ENCODE results near the gene FGF5. TPM values are rescaled to one million over a fixed set of nuclear protein-coding genes. Genes with fewer than 3 reads are reported as not detected.
"Not testable (repeated sequence)": the region's sequence is repeated elsewhere in the genome, so short reads cannot be mapped to it uniquely, and the experiment has no call there.

Gene FGF5
- total and polyA plus RNA-seq, 2 of the 13 experiments (the other 11 are each of a cell fraction or from before 2014, with no cell fraction given): not detected

DNA sequence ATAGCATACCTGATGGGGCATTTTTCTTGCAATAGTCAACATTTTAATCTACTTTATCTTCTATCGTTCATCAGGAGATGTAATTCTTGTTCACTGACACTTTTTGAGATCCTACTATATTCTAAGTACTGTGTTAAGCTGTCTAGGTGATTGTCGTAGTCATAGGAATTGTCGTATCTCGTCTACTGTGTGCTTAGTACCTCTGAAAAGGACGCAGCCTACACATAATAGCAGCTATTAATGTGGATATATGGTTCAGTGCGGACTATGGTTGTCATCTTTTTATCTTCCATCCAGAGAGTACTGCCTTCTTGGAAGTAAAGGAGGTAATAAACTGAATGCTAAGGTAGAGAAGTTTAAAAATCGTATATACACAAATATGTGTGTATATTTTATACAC is 47.2 kb downstream of the FGF5 start:
- POLR2A ChIA-PET: no interaction called here

DNA sequence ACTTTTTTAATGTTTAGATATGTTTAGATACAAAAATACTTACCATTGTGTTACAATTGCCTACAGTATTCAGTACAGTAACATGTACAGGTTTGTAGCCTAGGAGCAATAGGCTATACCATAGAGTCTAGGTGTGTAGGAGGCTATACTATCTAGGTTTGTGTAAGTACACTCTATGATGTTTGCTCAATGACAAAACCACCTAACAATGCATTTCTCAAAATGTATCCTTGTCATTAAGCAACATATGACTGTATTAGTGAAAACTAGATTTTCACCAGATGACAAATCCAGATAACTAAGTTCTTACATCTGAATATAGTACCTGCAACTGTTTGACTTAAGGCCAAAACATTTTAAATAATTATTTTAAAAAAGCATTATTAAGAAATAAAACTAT is 49.4 kb downstream of the FGF5 start:
- intact Hi-C loops (cut with micrococcal nuclease; ENCODE audit: unreplicated experiment); H3K4me2 ChIP-seq (ENCODE audit: low read depth, low read length); H3K27me3 ChIP-seq (ENCODE audit: control insufficient read depth in 1 of 2, insufficient read depth in 2 of 2, low read length in 2 of 2); POLR2A ChIA-PET; H3K4me3 ChIP-seq (replicated peaks in 1 of 3; ENCODE audit: insufficient read depth in 1 of 3, low read depth in 2 of 3, low read length in 3 of 3); H3K9me3 ChIP-seq (ENCODE audit: low read length); H3K27ac ChIP-seq (ENCODE audit: extremely low read length, insufficient read depth, low read length); in situ Hi-C loops (cut with HindIII; ENCODE audit: extremely low pct_ligation_motif_present, low pct_unique_long_range_greater_than_20kb); ATAC-seq; H4K20me1 ChIP-seq (ENCODE audit: insufficient read depth, low read length); H3K4me1 ChIP-seq (ENCODE audit: insufficient read depth, low read length); FAIRE-seq; H3K79me2 ChIP-seq (ENCODE audit: insufficient read depth, low read length); H3K36me3 ChIP-seq (replicated peaks in 1 of 2; ENCODE audit: control insufficient read depth in 1 of 2, insufficient read depth in 2 of 2, low read length in 2 of 2); DNase-seq (ENCODE audit: low spot score); H3K9ac ChIP-seq (ENCODE audit: insufficient read depth, low read depth, low read length); CTCF ChIA-PET (ENCODE audit: low intra/inter-chr PET ratio, low total read pairs); BruUV-seq (replicated peaks); H2AFZ ChIP-seq (ENCODE audit: low read length): not testable (repeated sequence)

More for the DNA sequence above, 47.2 kb downstream of the FGF5 start:
- Histone ChIP-seq H3K27ac (ENCODE audit: extremely low read length, insufficient read depth, low read length) (no peak overlapping the region), H2AFZ (ENCODE audit: low read length) (no peak overlapping the region), H4K20me1 (ENCODE audit: insufficient read depth, low read length) (no peaks in the 10 kb centered on the region), H3K79me2 (ENCODE audit: insufficient read depth, low read length) (no peaks in the 10 kb centered on the region), H3K4me2 (ENCODE audit: low read depth, low read length) (no peak overlapping the region), H3K4me1 (ENCODE audit: insufficient read depth, low read length) (no peaks in the 10 kb centered on the region), H3K4me3 (replicated peaks in 1 of 3; ENCODE audit: insufficient read depth in 1 of 3, low read depth in 2 of 3, low read length in 3 of 3) (no peak overlapping the region), H3K36me3 (replicated peaks in 1 of 2; ENCODE audit: control insufficient read depth in 1 of 2, insufficient read depth in 2 of 2, low read length in 2 of 2) (no peaks in the 10 kb centered on the region), H3K27me3 (ENCODE audit: control insufficient read depth in 1 of 2, insufficient read depth in 2 of 2, low read length in 2 of 2) (no peaks in the 10 kb centered on the region), H3K9ac (ENCODE audit: insufficient read depth, low read depth, low read length) (no peak overlapping the region), H3K9me3 (ENCODE audit: low read length) (no peaks in the 10 kb centered on the region)
- no TSS peak for BruUV-seq (replicated peaks)
- WGBS (ENCODE audit: low lambda C conversion rate): under 1% methylated on average over 7 of the region's 7 CpGs
- in situ Hi-C loops (cut with HindIII; ENCODE audit: extremely low pct_ligation_motif_present, low pct_unique_long_range_greater_than_20kb): no loop called here
- FAIRE-seq (no peak), ATAC-seq (no peak), DNase-seq (ENCODE audit: low spot score) (no peak)
- CTCF ChIA-PET (ENCODE audit: low intra/inter-chr PET ratio, low total read pairs): no interaction called here
- intact Hi-C loops (cut with micrococcal nuclease; ENCODE audit: unreplicated experiment): no loop called here
- TF ChIP-seq ZNF605 (CRISPR knock-in tag; IDR thresholded peaks at IDR 0.05): no peak
- TF ChIP-seq, protein P1, sequence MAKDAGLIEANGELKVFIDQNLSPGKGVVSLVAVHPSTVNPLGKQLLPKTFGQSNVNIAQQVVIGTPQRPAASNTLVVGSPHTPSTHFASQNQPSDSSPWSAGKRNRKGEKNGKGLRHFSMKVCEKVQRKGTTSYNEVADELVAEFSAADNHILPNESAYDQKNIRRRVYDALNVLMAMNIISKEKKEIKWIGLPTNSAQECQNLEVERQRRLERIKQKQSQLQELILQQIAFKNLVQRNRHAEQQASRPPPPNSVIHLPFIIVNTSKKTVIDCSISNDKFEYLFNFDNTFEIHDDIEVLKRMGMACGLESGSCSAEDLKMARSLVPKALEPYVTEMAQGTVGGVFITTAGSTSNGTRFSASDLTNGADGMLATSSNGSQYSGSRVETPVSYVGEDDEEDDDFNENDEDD (CRISPR knock-in tag; IDR thresholded peaks at IDR 0.05; ENCODE audit: borderline replicate concordance): no peak
- TF ChIP-seq ZNF329 (CRISPR knock-in tag; IDR thresholded peaks at IDR 0.05; ENCODE audit: low read depth): no peak
- TF ChIP-seq, protein P2, sequence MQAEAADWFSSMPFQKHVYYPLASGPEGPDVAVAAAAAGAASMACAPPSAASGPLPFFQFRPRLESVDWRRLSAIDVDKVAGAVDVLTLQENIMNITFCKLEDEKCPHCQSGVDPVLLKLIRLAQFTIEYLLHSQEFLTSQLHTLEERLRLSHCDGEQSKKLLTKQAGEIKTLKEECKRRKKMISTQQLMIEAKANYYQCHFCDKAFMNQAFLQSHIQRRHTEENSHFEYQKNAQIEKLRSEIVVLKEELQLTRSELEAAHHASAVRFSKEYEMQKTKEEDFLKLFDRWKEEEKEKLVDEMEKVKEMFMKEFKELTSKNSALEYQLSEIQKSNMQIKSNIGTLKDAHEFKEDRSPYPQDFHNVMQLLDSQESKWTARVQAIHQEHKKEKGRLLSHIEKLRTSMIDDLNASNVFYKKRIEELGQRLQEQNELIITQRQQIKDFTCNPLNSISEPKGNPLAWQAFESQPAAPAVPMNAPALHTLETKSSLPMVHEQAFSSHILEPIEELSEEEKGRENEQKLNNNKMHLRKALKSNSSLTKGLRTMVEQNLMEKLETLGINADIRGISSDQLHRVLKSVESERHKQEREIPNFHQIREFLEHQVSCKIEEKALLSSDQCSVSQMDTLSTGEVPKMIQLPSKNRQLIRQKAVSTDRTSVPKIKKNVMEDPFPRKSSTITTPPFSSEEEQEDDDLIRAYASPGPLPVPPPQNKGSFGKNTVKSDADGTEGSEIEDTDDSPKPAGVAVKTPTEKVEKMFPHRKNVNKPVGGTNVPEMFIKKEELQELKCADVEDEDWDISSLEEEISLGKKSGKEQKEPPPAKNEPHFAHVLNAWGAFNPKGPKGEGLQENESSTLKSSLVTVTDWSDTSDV (CRISPR knock-in tag; IDR thresholded peaks at IDR 0.05): no peak
- no peak for TF ChIP-seq TCF7L2 (IDR thresholded peaks at IDR 0.05; ENCODE audit: low read depth, low read length)
- TF ChIP-seq, protein P3, sequence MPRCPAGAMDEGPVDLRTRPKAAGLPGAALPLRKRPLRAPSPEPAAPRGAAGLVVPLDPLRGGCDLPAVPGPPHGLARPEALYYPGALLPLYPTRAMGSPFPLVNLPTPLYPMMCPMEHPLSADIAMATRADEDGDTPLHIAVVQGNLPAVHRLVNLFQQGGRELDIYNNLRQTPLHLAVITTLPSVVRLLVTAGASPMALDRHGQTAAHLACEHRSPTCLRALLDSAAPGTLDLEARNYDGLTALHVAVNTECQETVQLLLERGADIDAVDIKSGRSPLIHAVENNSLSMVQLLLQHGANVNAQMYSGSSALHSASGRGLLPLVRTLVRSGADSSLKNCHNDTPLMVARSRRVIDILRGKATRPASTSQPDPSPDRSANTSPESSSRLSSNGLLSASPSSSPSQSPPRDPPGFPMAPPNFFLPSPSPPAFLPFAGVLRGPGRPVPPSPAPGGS (CRISPR knock-in tag; IDR thresholded peaks at IDR 0.05): no peak
- TF ChIP-seq ZNF230 (CRISPR knock-in tag; IDR thresholded peaks at IDR 0.05): no peak
- TF ChIP-seq PHF20 (CRISPR knock-in tag; IDR thresholded peaks at IDR 0.05): no peak
- no peak for TF ChIP-seq ZNF24 (IDR thresholded peaks at IDR 0.05)
- TF ChIP-seq NR2F2 (IDR thresholded peaks at IDR 0.05; ENCODE audit: borderline replicate concordance, low read depth): no peak
- no peak for TF ChIP-seq ZNF547 (CRISPR knock-in tag; IDR thresholded peaks at IDR 0.05)
